GM21360 (cell line): ENCODE measurements around the gene IRF2BP2.

Experiments used
- ATAC-seq: cut with Tn5 transposase; IDR thresholded peaks from one replicate; pipeline ENCODE4 v1.9.1; 2021; ENCODE audit warnings: mild to moderate bottlenecking, moderate library complexity; ENCODE audit not compliant: unreplicated experiment

Gene IRF2BP2

DNA sequence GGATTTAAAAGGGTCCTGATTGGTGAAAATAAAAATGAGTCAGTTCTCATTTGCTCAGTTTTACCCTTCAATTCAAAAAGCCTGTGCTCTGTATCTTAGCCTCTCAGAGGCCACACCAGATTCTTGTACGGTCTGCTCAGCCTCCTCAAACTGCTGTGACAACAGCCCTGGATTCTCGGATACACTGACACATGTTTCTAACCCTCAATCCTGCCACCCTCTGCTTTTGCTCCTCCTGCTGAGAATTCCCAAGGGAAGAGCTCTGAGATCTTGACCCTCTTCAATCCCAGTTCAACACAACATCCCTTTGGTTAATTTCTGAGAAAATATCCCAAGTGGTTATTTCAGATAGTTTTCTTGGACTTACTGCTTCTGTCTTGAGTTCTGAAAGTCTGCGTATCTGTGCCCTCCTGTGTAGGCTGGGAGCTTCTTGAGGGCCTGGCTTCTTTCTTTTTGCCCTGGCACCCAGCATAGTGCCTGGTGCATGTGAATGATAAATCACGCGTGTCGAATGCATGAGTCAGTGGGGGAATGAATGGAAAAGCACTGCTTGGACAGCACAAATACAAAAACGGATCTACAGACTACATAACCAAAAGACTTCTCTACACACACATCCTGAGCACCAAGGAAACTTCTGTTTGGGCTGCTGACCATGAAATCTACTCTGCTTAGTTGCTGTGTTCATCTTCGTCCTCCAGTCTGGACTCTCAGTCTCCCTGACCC lies 24.5 kb downstream of the IRF2BP2 start:
- no peak for ATAC-seq

DNA sequence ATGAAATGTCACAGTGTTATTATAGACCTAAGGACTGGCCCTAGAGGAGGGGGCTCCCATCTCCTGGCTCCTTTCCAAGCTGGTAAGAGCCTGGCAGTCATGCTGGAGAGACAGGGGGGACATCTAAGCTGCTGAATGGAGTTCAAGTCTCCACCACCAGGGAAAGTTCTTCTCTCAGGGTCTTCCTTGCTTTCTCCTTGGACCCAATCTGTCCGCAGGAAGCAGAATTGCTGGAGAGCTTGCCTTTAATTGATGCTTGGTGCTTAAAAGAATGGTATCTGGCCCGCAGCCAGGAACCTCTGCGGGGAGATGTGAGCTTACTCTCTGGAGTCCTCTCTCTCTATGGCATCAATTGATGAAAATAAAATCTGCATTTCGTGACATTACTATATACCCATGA lies 25.1 kb downstream of the IRF2BP2 start:
- ATAC-seq: no peak

DNA sequence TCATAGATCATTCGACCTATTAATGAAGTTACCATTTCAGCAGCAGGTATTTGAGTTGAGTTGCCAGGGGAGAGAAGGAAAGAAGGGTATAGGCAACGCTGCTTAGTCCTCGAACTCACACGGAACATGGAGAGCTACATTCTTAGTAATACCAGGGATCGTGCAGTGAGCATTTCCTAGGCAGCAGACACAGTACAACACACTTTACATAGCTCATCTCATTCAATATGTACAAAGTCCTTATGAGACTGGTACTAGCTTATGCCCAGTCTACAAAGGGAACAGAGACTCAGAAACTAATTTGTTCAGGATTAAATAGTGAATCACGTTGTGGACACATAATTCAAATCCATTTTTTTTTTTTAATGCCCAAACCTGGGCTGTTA lies 25.6 kb downstream of the IRF2BP2 start:
- ATAC-seq: no peak

DNA sequence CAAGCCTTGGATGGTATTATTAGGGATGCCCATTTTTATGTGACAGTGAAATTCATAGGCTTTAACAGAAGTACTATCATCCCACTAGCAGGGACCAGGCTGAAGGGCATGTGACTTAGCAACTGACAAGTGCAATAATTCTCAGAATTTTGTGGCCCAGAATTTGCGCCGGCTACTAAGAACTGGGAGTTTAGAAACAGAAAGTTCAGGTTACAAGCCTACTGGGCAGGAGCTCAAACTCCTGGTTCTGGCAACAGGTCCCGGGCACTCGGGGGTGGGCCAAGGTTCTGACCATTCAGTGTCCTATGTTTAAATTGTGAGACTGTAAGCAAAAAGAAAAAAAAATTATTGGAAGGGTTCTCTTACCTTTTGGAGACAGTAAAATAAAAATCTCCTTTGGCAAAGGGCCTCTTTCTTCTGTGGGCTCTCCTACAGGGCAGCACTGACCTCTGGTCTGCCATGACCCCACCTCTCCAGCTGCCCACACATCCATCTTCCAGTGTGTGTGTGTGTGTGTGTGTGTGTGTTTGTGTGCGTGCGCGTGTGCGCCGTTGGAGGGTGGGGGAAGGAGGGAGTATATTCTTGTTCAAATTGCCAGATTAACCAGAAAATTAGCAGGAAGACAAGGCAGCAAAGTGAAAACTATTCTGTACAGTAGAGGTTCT lies 26.1 kb downstream of the IRF2BP2 start:
- no peak for ATAC-seq

DNA sequence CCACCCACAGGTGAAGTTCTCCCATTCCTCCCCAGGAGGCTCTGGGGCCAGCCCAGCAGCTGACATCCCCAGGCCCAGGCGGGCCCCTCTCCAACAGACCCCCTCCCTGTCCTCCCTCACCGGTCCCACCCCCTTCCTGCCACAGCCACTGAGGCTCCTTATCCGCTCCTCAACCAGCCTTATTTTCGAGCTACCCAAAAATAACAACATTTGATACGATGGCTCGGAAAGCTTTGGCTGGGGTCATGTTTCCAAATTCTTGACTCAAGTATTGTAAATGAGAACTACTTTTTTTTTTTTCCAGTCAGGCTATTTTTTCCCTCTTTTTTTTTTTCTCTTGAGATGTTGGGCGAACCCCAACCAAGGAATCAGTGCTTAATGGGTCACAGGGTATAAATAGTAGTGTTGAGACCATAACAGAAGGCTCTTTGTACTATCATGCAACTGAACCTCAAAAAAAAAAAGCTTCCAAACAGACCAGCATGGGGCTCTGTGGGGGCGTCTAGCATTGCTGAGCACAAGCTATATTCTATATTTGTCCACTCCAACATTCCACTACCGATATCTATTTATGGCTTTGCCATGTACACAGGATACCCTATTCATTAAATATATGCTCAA lies 27.2 kb downstream of the IRF2BP2 start:
- ATAC-seq: no peak

DNA sequence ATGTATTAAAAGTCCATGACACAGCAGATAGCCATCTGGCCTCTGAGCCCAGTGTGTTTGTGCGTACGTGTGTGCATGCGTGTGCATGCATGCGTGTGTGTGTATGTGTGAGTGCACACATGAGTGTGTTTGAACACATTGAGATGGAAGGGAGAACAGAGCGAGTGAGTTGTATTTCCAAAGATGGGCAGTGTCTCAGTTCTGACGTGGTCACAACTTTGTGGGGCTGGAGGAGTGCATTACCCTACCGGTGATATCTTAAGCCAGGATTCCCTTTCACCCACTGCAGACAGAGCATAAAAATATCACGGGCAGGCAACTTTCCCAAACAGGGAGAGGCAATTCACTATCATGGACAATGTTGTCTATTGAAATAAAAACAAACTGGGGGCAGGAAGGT lies 27.8 kb downstream of the IRF2BP2 start:
- no peak for ATAC-seq

DNA sequence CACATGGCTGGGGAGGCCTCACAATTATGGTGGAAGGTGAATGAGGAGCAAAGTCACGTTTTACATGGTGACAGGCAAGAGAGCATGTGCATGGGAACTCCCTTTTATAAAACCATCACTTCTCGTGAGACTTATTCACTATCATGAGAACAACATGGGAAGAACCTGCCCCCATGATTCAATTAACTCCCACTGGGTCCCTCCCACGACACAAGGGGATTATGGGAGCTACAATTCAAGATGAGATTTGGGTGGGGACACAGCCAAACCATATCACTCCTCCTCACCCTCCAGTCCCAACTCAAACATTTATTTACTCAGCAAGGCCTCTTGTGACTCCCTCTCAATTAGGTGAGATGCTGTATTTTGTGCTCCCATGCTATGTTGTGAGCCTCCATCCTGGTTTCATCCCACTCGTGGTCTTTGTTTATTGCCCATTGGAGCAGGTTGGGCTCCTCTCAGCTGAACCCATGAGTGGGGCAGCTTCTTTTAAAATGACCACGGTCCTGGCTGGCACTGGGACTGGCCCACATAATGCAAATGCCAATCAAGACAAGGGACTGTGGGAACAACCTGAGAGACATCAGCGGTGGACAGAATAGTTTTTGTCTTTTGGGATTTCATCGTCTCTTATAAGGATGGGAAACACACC lies 28.8 kb downstream of the IRF2BP2 start:
- ATAC-seq: no peak

DNA sequence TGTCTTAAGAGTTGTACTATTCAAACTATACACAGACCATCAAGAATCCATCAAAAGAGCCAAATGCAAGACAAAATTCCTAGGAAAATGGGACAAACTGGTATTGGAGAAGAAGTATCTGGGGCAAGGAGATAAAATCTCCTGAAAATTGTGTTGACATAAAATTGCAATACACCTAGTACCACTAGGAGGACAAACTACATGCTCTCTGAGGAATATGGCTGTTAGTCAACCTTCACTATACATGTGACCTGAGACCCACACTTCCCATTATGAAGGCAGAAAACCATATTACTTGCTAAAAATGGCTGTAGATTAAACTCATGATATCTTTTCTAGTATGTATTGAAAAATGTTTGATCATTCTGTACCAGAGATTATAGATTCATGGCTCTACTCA lies 30.0 kb downstream of the IRF2BP2 start:
- ATAC-seq: no peak

DNA sequence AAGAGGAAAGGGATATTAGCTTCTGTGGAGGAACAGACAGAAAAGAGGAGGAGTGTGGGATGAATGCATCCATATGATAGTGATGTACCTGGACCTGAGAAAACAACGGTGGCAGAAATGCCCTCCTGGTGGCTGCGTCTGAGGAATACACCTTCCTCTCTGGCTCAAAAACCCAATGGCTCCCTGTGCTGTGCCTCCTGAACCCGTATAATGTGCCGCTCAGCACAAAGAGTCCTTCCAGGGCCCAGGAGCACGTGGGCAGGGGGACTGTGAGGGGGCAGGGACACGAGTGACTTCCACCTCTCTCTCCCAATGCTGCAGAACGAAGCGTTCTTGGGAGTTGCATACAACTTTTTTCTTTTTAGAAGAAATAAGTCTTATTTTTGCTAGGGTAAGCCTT lies 31.2 kb downstream of the IRF2BP2 start:
- no peak for ATAC-seq

DNA sequence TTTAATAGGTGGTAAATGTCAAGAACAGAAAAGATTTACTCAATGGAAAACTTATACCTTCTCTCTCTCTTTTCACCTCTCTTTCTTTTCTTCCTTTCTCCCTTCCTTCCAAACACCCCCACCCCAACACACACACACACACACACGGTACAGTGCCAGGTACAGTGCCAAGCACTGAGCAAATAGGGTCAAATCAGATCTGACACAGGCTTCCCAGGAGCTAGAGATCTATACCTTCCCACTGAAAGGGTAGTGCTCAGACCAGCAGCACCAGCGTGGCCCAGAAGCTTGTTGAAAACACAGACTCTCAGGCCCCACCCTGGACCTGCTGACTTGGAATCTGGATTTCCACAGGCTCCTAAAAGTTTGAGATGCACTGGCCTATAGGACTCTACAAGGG lies 31.9 kb downstream of the IRF2BP2 start:
- ATAC-seq: no peak

DNA sequence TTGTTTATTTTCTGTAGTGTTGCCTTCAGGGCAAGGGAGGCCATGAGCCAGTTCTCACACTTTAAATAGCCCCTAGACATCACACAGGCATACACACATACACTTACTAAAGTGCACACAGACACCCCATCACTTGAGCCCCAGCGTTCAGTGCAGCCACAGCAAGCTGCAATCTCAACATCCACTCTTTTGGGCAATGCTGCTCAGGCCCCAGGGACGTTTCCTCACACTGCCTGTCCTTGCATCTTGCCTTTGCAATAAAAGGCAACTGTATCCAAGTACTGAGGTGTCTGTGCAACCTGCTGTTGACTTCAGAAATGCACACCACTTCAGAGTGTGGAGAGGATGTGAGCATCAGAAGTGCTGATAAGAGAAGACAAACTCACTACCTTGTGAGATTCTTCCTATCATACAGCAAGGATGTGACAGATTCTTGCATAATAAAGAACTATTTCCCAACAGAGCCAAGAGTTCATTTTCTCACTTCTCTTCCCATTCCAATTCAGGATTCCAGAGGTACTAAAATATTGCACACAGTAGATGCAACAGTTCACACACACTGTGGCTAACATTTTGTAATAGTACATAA lies 36.2 kb downstream of the IRF2BP2 start:
- no peak for ATAC-seq

DNA sequence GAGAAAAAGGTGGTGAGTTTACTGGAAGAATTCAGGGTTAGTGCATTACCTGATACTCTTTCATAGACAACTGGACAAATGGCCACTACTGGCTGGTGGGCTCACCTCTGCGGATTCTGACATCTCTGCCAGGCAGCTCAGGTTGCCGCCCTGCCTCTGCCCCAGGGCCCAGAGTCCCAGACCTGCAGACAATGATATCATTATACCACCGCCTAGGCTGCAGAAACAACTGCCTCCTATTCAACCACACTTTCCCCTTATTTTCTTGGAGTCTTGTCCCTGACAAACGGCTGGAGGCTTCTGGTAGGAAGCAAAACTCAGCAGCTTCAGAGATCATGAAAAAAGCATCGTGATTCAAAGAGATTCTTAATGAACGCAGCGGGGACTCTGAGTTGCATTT lies 37.0 kb downstream of the IRF2BP2 start:
- ATAC-seq: no peak

DNA sequence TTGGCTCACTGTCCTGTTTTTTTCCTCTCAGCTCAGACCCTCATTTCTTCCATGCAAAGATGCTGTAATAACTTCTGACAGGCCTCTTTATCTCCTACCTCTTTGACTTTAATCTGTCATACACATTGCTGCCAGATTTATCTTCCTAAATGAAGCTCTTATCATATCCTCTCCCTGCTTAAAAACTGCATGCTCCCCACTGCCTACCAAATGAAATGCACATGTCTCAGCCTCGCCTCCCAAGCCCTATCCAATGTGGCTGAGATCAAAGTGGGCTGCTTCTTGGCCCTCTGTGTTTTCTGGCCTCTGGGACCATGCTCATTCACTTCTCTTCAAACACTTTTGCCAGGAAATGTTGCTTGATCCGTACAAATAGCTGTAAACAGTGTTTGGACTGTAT lies 38.3 kb downstream of the IRF2BP2 start:
- no peak for ATAC-seq

DNA sequence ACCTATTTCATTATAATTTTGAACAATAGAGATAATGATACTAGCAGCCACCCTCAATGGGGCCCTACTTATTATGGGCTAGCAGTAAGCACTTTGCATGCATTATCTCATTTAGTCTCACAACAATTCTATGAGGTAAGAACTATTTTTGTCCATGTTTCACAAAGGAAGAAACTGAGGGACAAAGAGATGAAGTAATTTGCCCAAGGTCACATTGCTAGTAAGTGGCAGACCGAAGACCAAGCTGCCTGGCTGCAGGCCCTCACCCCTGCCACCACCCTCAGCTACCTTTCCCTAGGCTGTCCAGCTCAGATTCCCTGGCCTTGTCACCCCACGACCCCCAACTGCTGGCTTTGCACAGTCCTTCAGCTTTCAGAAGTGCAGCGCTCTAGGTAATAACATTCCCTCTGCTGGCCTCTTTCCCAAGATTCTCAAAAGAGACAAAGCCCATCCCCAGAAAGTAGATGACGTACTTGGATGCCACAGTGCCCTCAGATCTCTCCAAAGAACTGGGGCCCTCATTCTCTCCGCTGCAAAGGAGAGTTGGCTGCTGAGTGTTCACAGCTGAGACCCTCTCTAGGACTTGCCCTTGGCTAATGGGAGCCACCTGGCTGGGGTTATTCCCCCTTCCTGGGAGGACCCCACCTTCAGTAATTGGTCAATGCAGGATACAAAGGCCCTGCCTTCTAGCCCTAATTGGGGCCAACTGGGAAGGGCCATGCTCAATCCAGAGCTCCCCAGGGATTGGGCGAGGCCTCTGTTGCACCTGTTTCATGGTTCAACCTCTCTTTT lies 39.5 kb downstream of the IRF2BP2 start:
- no peak for ATAC-seq

DNA sequence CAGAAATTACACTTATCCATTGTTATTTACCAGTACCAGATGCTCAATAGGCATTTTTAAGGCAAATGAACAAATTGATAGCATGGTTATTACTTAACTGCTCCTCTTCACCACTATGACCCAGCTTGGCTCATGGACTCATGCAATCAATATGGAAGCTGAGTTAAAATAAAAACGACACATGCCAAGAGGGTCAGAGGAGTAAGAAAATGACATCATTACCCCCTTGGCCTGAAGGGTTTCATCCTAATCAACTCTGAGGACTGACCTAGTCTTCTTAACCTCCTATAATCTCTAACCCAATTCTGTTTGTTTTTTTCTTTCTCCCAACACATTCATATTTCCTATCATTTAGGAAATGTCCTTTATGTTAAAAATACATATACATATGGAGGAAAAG lies 41.6 kb downstream of the IRF2BP2 start:
- ATAC-seq: no peak

DNA sequence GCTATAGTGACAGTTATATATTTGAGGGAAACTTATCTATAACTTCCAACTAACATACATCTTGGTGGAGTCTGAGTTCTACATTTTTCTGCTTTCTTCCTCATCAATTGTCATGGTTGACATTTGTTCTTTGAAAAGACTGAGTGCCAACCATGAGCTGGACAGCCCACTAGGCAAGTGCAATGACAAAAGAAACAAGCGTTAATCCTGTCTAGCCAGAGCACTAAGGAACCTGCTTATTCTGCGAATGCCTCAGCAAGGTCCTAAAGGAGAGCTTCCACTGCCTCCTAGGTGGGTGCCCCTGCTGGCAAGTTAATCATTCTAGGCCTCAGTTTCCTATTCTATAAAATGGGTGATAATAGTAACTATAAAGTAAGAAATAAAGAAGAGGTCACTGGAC lies 44.8 kb downstream of the IRF2BP2 start:
- no peak for ATAC-seq

DNA sequence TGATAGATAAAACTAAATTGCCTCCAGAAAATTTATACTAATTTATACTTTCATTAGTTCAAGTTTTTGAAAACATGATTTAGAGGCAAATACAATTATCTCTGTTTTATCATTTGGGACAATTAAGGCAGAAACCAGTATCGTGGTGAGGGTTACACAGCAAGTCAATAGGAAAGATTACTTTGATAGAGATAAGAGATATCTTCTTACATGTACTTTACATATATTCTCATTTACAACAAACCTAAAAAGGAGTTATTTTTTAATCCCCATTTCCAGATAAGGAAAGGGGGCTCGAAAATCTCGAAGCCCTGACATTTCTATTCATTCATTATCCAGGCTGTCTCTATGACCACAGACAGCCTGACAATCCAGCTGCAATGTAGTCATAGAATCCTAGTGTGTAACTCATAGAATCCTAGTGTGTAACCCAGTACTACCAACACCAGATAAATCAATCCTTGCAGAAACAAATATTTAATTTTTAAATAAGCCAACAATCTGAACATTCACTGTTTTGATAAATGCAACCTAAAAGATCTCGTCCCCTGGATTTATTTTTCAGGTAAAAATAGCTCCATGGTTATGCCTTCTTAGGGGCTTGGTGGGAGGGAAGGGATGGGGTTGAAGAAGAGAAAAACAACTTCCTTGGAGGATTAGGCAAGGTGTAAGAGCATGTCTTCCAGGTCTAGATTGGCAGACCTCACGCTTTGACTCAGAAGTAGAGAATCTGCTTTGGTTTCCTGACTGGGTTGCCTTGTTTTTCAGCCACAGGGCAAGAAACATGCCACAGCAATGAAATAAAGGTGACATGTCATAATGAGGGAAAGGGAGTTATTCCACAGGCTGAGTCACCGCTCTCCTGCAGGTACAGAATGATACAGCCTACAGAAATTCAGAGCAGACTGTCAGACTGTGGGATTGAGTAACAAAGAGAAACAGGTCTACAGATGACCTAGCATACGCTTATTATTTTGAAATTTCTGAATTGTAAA lies 45.6 kb downstream of the IRF2BP2 start:
- ATAC-seq: no peak

DNA sequence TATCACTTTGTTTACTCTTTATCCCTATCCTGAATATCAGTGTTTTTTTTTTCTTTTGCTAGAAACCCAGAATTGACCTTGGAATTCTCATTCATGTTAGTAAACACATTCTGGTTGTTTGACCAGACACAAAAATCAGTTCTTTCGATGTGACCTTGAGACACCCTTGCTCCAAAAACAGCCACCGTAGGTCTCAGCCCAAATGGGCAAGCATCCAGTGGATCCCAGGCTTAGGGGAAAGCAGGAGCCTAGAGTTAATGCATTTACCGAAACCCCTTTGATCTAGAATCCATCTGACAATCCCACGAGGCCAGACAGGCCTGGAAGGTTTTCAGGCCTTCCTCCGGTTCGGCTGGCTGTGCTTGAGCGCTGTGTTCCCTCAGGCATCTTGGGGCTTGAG lies 47.6 kb downstream of the IRF2BP2 start:
- no peak for ATAC-seq

DNA sequence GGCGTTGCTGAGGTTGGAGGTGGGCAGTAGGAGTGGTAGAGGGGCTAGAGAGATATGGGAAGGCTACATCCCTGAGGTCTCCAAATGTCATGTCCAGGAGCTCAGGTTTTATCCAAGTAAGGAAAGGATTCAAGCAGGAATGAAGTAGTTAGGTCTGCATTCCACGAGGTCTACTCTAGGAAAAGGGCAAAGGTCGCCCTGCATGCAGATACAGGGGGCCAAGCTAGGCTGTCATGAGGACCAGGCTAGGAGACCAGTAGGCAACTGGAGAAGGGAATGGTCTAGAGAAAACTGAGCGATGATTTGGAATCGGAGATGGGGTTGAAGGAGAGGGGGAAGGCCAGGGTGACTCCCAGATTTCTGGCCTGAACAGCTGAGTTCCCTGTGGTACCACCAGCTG lies 48.7 kb downstream of the IRF2BP2 start:
- ATAC-seq: no peak
